GM23248 (cell line): Measurements from ENCODE around the gene TBC1D23. TPM values are rescaled to one million over a fixed set of nuclear protein-coding genes. Genes with fewer than 3 reads are reported as not detected.

Experiments
- DNase-seq: peaks from one replicate; pipeline ENCODE4 v3.0.0-alpha.2; 2015
- H2AFZ ChIP-seq: fragments of 200-600 bp; sonication (generic); 2 replicates; pipeline ENCODE4 v1.6.1; 2016; ENCODE audit warnings: antibody characterized with exemption
- H3F3A ChIP-seq: fragments of 200-600 bp; sonication (generic); 2 replicates; pipeline ENCODE4 v1.6.1; 2016; ENCODE audit warnings: mild to moderate bottlenecking, antibody characterized with exemption, mixed run types; ENCODE audit not compliant: insufficient read depth
- H3K27ac ChIP-seq: fragments of 200-600 bp; sonication (generic); 2 replicates; pipeline ENCODE4 v1.5.1; 2016; ENCODE audit warnings: mild to moderate bottlenecking
- H3K27me3 ChIP-seq: fragments of 200-600 bp; sonication (generic); replicated peaks from 2 replicates; pipeline ENCODE4 v1.6.1; 2016; ENCODE audit warnings: mild to moderate bottlenecking; ENCODE audit not compliant: insufficient read depth
- H3K36me3 ChIP-seq: fragments of 200-600 bp; sonication (generic); 2 replicates; pipeline ENCODE4 v1.6.1; 2016; ENCODE audit warnings: low read depth, mild to moderate bottlenecking
- H3K4me1 ChIP-seq: fragments of 200-600 bp; sonication (generic); 2 replicates; pipeline ENCODE4 v1.6.1; 2016; ENCODE audit warnings: mild to moderate bottlenecking; ENCODE audit not compliant: insufficient read depth
- H3K4me2 ChIP-seq: fragments of 200-600 bp; sonication (generic); one replicate; pipeline ENCODE4 v1.6.1; 2016; ENCODE audit warnings: mild to moderate bottlenecking; ENCODE audit not compliant: unreplicated experiment
- H3K4me3 ChIP-seq: fragments of 200-600 bp; sonication (generic); 2 replicates; pipeline ENCODE4 v1.5.1; 2016; ENCODE audit warnings: mild to moderate bottlenecking
- H3K79me2 ChIP-seq: fragments of 200-600 bp; sonication (generic); 2 replicates; pipeline ENCODE4 v1.6.1; 2016; ENCODE audit warnings: mild to moderate bottlenecking; ENCODE audit not compliant: insufficient read depth
- H3K9ac ChIP-seq: fragments of 200-600 bp; sonication (generic); 2 replicates; pipeline ENCODE4 v1.6.1; 2016; ENCODE audit warnings: mild to moderate bottlenecking
- H3K9me2 ChIP-seq: fragments of 200-600 bp; sonication (generic); 2 replicates; pipeline ENCODE4 v1.6.1; 2016; ENCODE audit warnings: mixed run types, mild to moderate bottlenecking, moderate library complexity; ENCODE audit not compliant: insufficient read depth
- H3K9me3 ChIP-seq: fragments of 200-600 bp; sonication (generic); one replicate; pipeline ENCODE4 v1.6.1; 2017; ENCODE audit warnings: low read depth
- H4K20me1 ChIP-seq: fragments of 200-600 bp; sonication (generic); 2 replicates; pipeline ENCODE4 v1.6.0; 2016; ENCODE audit not compliant: insufficient read depth
- EZH2 ChIP-seq: fragments of 200-600 bp; sonication (generic); IDR thresholded peaks from 2 replicates; pipeline ENCODE4 v1.6.1; 2018; ENCODE audit warnings: antibody characterized with exemption, mild to moderate bottlenecking; ENCODE audit not compliant: insufficient read depth, poor library complexity, severe bottlenecking
- EZH2phosphoT487 ChIP-seq: fragments of 200-600 bp; sonication (generic); IDR thresholded peaks from 2 replicates; pipeline ENCODE4 v1.6.1; 2018; ENCODE audit warnings: antibody characterized with exemption, moderate library complexity, mild to moderate bottlenecking, low read depth; ENCODE audit not compliant: insufficient read depth
- WGBS, 2 experiments: methylation state at CpG; one replicate each; pipeline ENCODE4 v1.1.6; 2015 to 2017; ENCODE audit warnings: low lambda C conversion rate in 2 of 2, low coverage in 1 of 2; ENCODE audit errors: missing lambda C conversion rate in 2 of 2; 5-methylcytosine and 5-hydroxymethylcytosine counted together
- in situ Hi-C: fragments of 300-500 bp; cut with MboI; formaldehyde crosslinking; loops from 2 replicates; pipeline ENCODE4 v1.15.0; 2020
- polyA plus RNA-seq: library from polyadenylated mRNA; unstranded; fragments of >200 nt; fragmentation: Nextera tagmentation; extraction: Ambion mirVana; gene quantifications from 2 replicates; pipeline ENCODE4 v1.2.1, GENCODE V29; 2016
- total RNA-seq: library from RNA; depleted of rRNA; stranded (reverse); fragments of >200 nt; shearing (Covaris generic); gene quantifications from 2 replicates; pipeline ENCODE4 v1.2.3, GENCODE V29; 2014

TBC1D23 gene
- total and polyA plus RNA-seq, 2 experiments from 2014 or later: 54.1 to 82.5 TPM

GRCh38 chr3:100295089-100295488 lies 34.3 kb downstream of the TBC1D23 start:
- H3K27me3 ChIP-seq: no peaks in the 10 kb centered on the region
- no peak overlapping the region for H3K9ac ChIP-seq
- peaks cover 55% of the 10 kb centered on the region for H3K79me2 ChIP-seq
- 98 to 100% methylated on average over 1 of the region's 1 CpG for WGBS, 2 experiments
- in situ Hi-C loops: no loop called here
- no peak overlapping the region for H3K4me2 ChIP-seq
- H2AFZ ChIP-seq: no peak overlapping the region
- H3K27ac ChIP-seq: no peak overlapping the region
- H3K9me3 ChIP-seq: no peaks in the 10 kb centered on the region
- DNase-seq: no peak
- H3K4me3 ChIP-seq: no peak overlapping the region
- H3K4me1 ChIP-seq: peaks cover 13% of the 10 kb centered on the region
- peaks cover 22% of the 10 kb centered on the region for H3F3A ChIP-seq
- no peaks in the 10 kb centered on the region for H3K9me2 ChIP-seq
- no peak for TF ChIP-seq EZH2
- no peak for TF ChIP-seq EZH2phosphoT487
- no peaks in the 10 kb centered on the region; the same call in 1 of the 2 replicates for H4K20me1 ChIP-seq
- H3K36me3 ChIP-seq: peaks cover 65% of the 10 kb centered on the region

- Histone ChIP-seq H3K79me2 (peaks cover 49% of the 10 kb centered on the region), H4K20me1 (no peaks in the 10 kb centered on the region), H3K4me1 (peaks cover 13% of the 10 kb centered on the region), H3K9me2 (no peaks in the 10 kb centered on the region), H3K4me3 (no peak overlapping the region), H3K9me3 (no peaks in the 10 kb centered on the region), H3K36me3 (peaks cover 70% of the 10 kb centered on the region), H2AFZ (no peak overlapping the region), H3K27me3 (no peaks in the 10 kb centered on the region), H3K4me2 (no peak overlapping the region), H3K27ac (peak overlapping the region; percentile 16), H3F3A (peaks cover 22% of the 10 kb centered on the region), H3K9ac (no peak overlapping the region)
- TF ChIP-seq EZH2 (no peak), EZH2phosphoT487 (no peak)
- in situ Hi-C loops: no loop called here
- 17 to 20% methylated on average over 2 of the region's 2 CpGs for WGBS, 2 experiments
- peak; percentile 68 for DNase-seq
Measured at GRCh38 chr3:100297784-100298183, 37.0 kb downstream of the TBC1D23 start.

GRCh38 chr3:100299016-100299415 lies 38.2 kb downstream of the TBC1D23 start:
- WGBS, 2 experiments: 97 to 98% methylated on average over 4 of the region's 4 CpGs
- DNase-seq: no peak
- Histone ChIP-seq H4K20me1 (no peaks in the 10 kb centered on the region), H3K79me2 (peaks cover 49% of the 10 kb centered on the region), H3K4me1 (peaks cover 13% of the 10 kb centered on the region), H3K4me2 (no peak overlapping the region), H3K9me2 (no peaks in the 10 kb centered on the region), H3K27me3 (no peaks in the 10 kb centered on the region), H2AFZ (no peak overlapping the region), H3K9me3 (no peaks in the 10 kb centered on the region), H3K36me3 (peaks cover 63% of the 10 kb centered on the region), H3K9ac (no peak overlapping the region), H3F3A (peaks cover 22% of the 10 kb centered on the region), H3K27ac (no peak overlapping the region), H3K4me3 (no peak overlapping the region)
- in situ Hi-C loops: no loop called here
- TF ChIP-seq EZH2phosphoT487 (no peak), EZH2 (no peak)

GRCh38 chr3:100306695-100307094 lies 45.9 kb downstream of the TBC1D23 start:
- no peak overlapping the region for H3K4me3 ChIP-seq
- no peak for TF ChIP-seq EZH2phosphoT487
- no peak for TF ChIP-seq EZH2
- no peaks in the 10 kb centered on the region for H3K27me3 ChIP-seq
- no peaks in the 10 kb centered on the region for H3K9me3 ChIP-seq
- H3K9ac ChIP-seq: no peak overlapping the region
- H3F3A ChIP-seq: peaks cover 21% of the 10 kb centered on the region; the same call in 1 of the 2 replicates
- peaks cover 62% of the 10 kb centered on the region for H3K36me3 ChIP-seq
- H3K4me1 ChIP-seq: no peaks in the 10 kb centered on the region; the same call in 1 of the 2 replicates
- no peak overlapping the region for H2AFZ ChIP-seq
- no peak overlapping the region for H3K4me2 ChIP-seq
- no peaks in the 10 kb centered on the region for H3K9me2 ChIP-seq
- in situ Hi-C loops: no loop called here
- no peak overlapping the region for H3K27ac ChIP-seq
- WGBS, 2 experiments: 25 to 44% methylated on average over 1 of the region's 1 CpG
- no peaks in the 10 kb centered on the region for H4K20me1 ChIP-seq
- no peak for DNase-seq
- peaks cover 28% of the 10 kb centered on the region; the same call in 1 of the 2 replicates for H3K79me2 ChIP-seq
